Measurements from ENCODE around the gene EPS8L3.

Gene EPS8L3

DNA sequence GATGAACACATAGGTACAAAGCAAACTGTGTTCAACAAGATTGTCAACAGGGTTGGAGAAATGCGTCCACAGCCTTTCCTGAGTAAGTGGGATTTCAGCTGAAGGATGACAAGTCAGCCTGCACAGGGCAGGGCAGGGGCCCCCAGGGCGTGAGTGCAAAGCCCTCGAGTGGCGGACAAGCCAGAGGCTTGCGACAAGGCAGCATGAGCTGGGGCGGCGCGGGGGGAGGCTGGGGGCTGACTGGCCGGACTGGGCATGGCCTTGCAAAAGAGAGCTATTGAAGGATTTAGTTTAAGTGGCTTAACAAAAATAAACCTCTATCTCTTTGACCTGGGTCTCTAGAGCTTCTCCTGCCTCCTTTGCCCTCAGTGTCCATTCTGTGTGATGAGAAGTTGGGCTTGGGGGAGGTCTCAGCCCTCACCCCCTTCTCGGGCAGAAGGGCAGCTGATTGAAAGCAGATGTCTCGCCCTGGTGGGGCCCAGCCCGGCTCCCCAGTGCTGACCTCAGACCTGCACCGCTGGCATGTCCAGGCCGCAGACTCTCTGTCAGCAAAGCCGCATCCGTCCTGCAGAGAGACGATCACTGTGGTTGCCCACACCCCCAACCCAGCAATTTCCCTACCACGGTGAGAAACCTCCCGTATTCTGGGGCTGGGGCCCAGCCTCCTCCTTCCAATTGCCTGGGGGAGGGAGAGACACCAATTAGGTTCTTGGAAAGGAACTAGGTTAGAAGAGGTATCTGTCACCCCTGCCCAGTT is 24.3 kb upstream of the EPS8L3 start:
- peaks cover 11% of the 10 kb centered on the region for H3K4me1 ChIP-seq (ENCODE audit: control insufficient read depth, low read depth, low read length)
- no peak overlapping the region for H3K23ac ChIP-seq (ENCODE audit: low read length)
- no peak overlapping the region for H3K56ac ChIP-seq (ENCODE audit: low read length)
- H3K79me1 ChIP-seq (ENCODE audit: low read length): no peaks in the 10 kb centered on the region
- no peaks in the 10 kb centered on the region for H3K27me3 ChIP-seq (ENCODE audit: insufficient read depth, low read length, poor library complexity)
- no peak overlapping the region for H2BK120ac ChIP-seq (ENCODE audit: low read depth, low read length)
- no peak overlapping the region for H3K18ac ChIP-seq (ENCODE audit: low read length)
- no peaks in the 10 kb centered on the region for H3K79me2 ChIP-seq (ENCODE audit: control insufficient read depth, insufficient read depth, low read length)
- no peak overlapping the region for H2BK15ac ChIP-seq (replicated peaks; ENCODE audit: low read depth)
- no peak for DNase-seq
- no peak overlapping the region for H3K4me2 ChIP-seq (ENCODE audit: low read length)
- H2AK5ac ChIP-seq (ENCODE audit: low read length): no peak overlapping the region
- no peak overlapping the region for H3K27ac ChIP-seq (ENCODE audit: low read depth, low read length)
- no peak overlapping the region for H3K4me3 ChIP-seq (ENCODE audit: low read length)
- H3K36me3 ChIP-seq (ENCODE audit: control insufficient read depth, insufficient read depth, low read length): no peaks in the 10 kb centered on the region
- no CpG with 5 or more reads among the region's 19 CpGs for WGBS (ENCODE audit: extremely low coverage, insufficient coverage, low lambda C conversion rate)
- H3K4ac ChIP-seq (ENCODE audit: low read depth, low read length): no peak overlapping the region
- no peak overlapping the region for H2BK5ac ChIP-seq (ENCODE audit: low read length)
- no peak overlapping the region for H3K9ac ChIP-seq (ENCODE audit: low read length)
- no peak overlapping the region for H4K8ac ChIP-seq (ENCODE audit: low read depth, low read length)
- no peak overlapping the region for H4K5ac ChIP-seq (ENCODE audit: low read length)

DNA sequence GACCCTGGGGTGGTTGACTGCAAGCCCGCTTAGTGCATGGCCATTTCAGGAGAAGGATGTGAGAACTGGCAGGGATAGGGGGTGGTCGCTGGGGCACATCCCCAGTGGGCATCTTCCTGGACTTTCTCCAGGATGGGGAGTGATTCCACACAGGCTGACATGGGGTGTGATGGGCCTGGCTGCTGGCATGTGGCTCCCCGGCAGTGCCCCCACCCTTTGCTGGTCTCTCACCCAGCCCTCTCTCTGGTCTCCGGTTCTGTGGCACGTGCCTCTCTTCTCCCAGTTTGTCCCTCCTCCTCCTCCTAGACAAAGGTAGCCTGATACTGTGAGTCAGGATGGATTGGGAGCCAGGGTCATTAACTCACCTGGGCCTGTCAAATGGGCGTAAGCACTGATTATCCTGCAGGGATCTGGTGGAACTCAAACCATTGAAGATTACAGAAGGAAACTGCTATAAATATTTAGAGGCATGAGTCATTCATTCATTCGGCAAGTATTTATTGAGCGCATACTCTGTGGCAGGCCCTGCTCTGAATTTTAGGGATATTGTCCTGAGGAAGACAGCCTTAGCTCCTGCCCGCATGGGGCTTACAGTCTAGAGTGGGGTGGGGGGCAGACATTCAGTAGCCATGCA is 23.6 kb upstream of the EPS8L3 start:
- peaks cover 9% of the 10 kb centered on the region for H3K4me1 ChIP-seq (ENCODE audit: control insufficient read depth, low read depth, low read length)
- H4K8ac ChIP-seq (ENCODE audit: low read depth, low read length): no peak overlapping the region
- H2BK5ac ChIP-seq (ENCODE audit: low read length): no peak overlapping the region
- no peak overlapping the region for H2BK15ac ChIP-seq (replicated peaks; ENCODE audit: low read depth)
- H3K56ac ChIP-seq (ENCODE audit: low read length): no peak overlapping the region
- H3K27me3 ChIP-seq (ENCODE audit: insufficient read depth, low read length, poor library complexity): no peaks in the 10 kb centered on the region
- no CpG with 5 or more reads among the region's 9 CpGs for WGBS (ENCODE audit: extremely low coverage, insufficient coverage, low lambda C conversion rate)
- no peak overlapping the region for H4K5ac ChIP-seq (ENCODE audit: low read length)
- no peaks in the 10 kb centered on the region for H3K79me2 ChIP-seq (ENCODE audit: control insufficient read depth, insufficient read depth, low read length)
- H3K4ac ChIP-seq (ENCODE audit: low read depth, low read length): no peak overlapping the region
- no peak overlapping the region for H3K27ac ChIP-seq (ENCODE audit: low read depth, low read length)
- no peaks in the 10 kb centered on the region for H3K36me3 ChIP-seq (ENCODE audit: control insufficient read depth, insufficient read depth, low read length)
- H3K9ac ChIP-seq (ENCODE audit: low read length): no peak overlapping the region
- no peak overlapping the region for H2AK5ac ChIP-seq (ENCODE audit: low read length)
- H3K4me3 ChIP-seq (ENCODE audit: low read length): no peak overlapping the region
- H3K18ac ChIP-seq (ENCODE audit: low read length): no peak overlapping the region
- no peak overlapping the region for H3K23ac ChIP-seq (ENCODE audit: low read length)
- DNase-seq: no peak
- no peaks in the 10 kb centered on the region for H3K79me1 ChIP-seq (ENCODE audit: low read length)
- H2BK120ac ChIP-seq (ENCODE audit: low read depth, low read length): no peak overlapping the region
- H3K4me2 ChIP-seq (ENCODE audit: low read length): no peak overlapping the region

DNA sequence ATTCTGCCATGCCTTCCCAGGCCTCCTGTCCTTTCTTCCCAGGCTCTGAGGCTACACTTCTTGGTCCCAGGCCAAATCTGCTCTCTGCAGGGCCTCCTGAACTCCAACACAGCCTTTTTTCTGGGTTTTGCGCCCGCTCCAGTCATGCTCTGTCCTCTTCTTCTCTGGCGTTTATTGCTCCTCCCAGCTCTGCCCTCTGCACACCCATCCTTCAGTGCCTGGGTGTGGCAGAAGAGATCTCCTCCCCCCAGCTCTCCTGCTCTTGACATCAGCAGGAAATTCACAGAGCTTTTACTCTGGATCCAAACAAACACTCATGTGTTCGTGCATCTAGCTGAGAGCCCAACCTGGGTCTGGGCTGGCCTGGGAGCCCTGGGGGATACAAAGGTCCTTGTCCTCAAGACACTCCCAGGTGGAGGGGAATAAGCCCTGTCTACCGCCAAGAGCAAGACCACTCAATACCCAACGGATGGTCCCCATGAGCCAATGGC is 22.9 kb upstream of the EPS8L3 start:
- Histone ChIP-seq H3K27me3 (ENCODE audit: insufficient read depth, low read length, poor library complexity) (no peaks in the 10 kb centered on the region), H2BK15ac (replicated peaks; ENCODE audit: low read depth) (no peak overlapping the region), H2BK5ac (ENCODE audit: low read length) (no peak overlapping the region), H3K36me3 (ENCODE audit: control insufficient read depth, insufficient read depth, low read length) (no peaks in the 10 kb centered on the region), H3K9ac (ENCODE audit: low read length) (no peak overlapping the region), H3K27ac (ENCODE audit: low read depth, low read length) (no peak overlapping the region), H3K79me1 (ENCODE audit: low read length) (no peaks in the 10 kb centered on the region), H3K56ac (ENCODE audit: low read length) (no peak overlapping the region), H3K23ac (ENCODE audit: low read length) (no peak overlapping the region), H3K4me3 (ENCODE audit: low read length) (no peak overlapping the region), H4K8ac (ENCODE audit: low read depth, low read length) (no peak overlapping the region), H4K5ac (ENCODE audit: low read length) (no peak overlapping the region), H3K79me2 (ENCODE audit: control insufficient read depth, insufficient read depth, low read length) (no peaks in the 10 kb centered on the region), H3K4me2 (ENCODE audit: low read length) (no peak overlapping the region), H3K18ac (ENCODE audit: low read length) (no peak overlapping the region), H2BK120ac (ENCODE audit: low read depth, low read length) (no peak overlapping the region), H3K4ac (ENCODE audit: low read depth, low read length) (no peak overlapping the region), H2AK5ac (ENCODE audit: low read length) (no peak overlapping the region), H3K4me1 (ENCODE audit: control insufficient read depth, low read depth, low read length) (peaks cover 5% of the 10 kb centered on the region)
- no peak for DNase-seq
- WGBS (ENCODE audit: extremely low coverage, insufficient coverage, low lambda C conversion rate): no CpG with 5 or more reads among the region's 6 CpGs

DNA sequence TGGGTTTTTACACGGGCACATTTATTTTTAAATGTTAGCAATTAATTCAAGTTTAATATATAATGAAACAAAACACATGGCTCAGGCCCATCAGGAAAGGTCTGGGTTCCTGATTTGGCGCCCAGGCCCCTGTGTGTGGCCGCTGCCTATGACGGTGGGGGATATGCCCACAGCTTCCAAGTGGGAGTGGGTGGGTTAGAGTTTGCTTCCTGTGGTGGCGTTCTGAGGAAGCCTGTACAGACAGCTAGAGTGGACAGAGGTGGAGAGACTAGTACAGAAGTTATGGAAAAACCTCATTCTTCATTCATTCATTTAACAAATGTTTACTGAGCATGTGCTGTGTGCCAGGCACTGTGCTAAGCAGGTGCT is 22.4 kb upstream of the EPS8L3 start:
- peaks cover 3% of the 10 kb centered on the region for H3K4me1 ChIP-seq (ENCODE audit: control insufficient read depth, low read depth, low read length)
- H3K79me2 ChIP-seq (ENCODE audit: control insufficient read depth, insufficient read depth, low read length): no peaks in the 10 kb centered on the region
- H3K4me2 ChIP-seq (ENCODE audit: low read length): no peak overlapping the region
- H3K27ac ChIP-seq (ENCODE audit: low read depth, low read length): no peak overlapping the region
- H2BK15ac ChIP-seq (replicated peaks; ENCODE audit: low read depth): no peak overlapping the region
- H4K8ac ChIP-seq (ENCODE audit: low read depth, low read length): no peak overlapping the region
- no peak overlapping the region for H3K9ac ChIP-seq (ENCODE audit: low read length)
- H3K23ac ChIP-seq (ENCODE audit: low read length): no peak overlapping the region
- no peak overlapping the region for H4K5ac ChIP-seq (ENCODE audit: low read length)
- no peak overlapping the region for H3K18ac ChIP-seq (ENCODE audit: low read length)
- no peak for DNase-seq
- H2BK120ac ChIP-seq (ENCODE audit: low read depth, low read length): no peak overlapping the region
- no peaks in the 10 kb centered on the region for H3K27me3 ChIP-seq (ENCODE audit: insufficient read depth, low read length, poor library complexity)
- no peak overlapping the region for H3K4ac ChIP-seq (ENCODE audit: low read depth, low read length)
- H2BK5ac ChIP-seq (ENCODE audit: low read length): no peak overlapping the region
- H3K56ac ChIP-seq (ENCODE audit: low read length): no peak overlapping the region
- no peak overlapping the region for H3K4me3 ChIP-seq (ENCODE audit: low read length)
- H3K36me3 ChIP-seq (ENCODE audit: control insufficient read depth, insufficient read depth, low read length): no peaks in the 10 kb centered on the region
- WGBS (ENCODE audit: extremely low coverage, insufficient coverage, low lambda C conversion rate): no CpG with 5 or more reads among the region's 5 CpGs
- no peak overlapping the region for H2AK5ac ChIP-seq (ENCODE audit: low read length)
- H3K79me1 ChIP-seq (ENCODE audit: low read length): no peaks in the 10 kb centered on the region

DNA sequence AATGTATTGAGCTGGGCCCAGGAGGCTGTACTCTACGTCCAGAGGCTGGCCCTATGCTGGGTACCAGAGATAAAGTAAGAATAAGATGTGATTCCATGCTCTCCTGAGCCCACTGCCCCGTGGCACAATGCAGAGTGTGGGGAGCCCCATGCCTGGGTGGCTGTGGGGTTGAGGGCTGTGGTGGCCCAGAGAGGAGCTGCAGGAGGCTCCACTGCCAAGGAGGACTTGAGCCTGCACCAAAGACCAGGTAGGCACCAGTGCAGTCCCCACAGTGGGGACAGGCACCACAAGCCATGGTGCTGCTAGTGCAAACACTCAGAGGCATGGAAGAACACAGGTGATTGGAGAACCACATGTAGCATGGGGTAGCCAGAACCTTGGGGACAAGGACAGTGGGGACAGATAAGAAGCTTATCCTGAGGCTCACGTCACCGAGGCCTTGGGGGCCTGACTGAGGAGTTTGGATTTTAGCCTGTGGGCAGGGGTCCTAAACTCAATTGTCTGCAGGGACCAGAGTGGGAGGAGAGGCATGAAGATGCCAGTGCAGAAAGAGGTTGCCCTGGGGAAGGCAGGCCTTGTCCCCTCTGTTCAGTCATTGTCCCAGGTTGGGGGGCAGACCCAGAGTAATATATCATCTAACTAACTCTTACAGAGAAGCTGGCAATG is 21.9 kb upstream of the EPS8L3 start:
- Histone ChIP-seq H3K9ac (ENCODE audit: low read length) (no peak overlapping the region), H3K27me3 (ENCODE audit: insufficient read depth, low read length, poor library complexity) (no peaks in the 10 kb centered on the region), H2BK5ac (ENCODE audit: low read length) (no peak overlapping the region), H4K5ac (ENCODE audit: low read length) (no peak overlapping the region), H4K8ac (ENCODE audit: low read depth, low read length) (no peak overlapping the region), H3K56ac (ENCODE audit: low read length) (no peak overlapping the region), H3K4me1 (ENCODE audit: control insufficient read depth, low read depth, low read length) (peaks cover 3% of the 10 kb centered on the region), H2BK15ac (replicated peaks; ENCODE audit: low read depth) (no peak overlapping the region), H3K4me2 (ENCODE audit: low read length) (no peak overlapping the region), H3K18ac (ENCODE audit: low read length) (no peak overlapping the region), H3K4me3 (ENCODE audit: low read length) (no peak overlapping the region), H3K79me1 (ENCODE audit: low read length) (no peaks in the 10 kb centered on the region), H3K4ac (ENCODE audit: low read depth, low read length) (no peak overlapping the region), H3K23ac (ENCODE audit: low read length) (no peak overlapping the region), H3K27ac (ENCODE audit: low read depth, low read length) (no peak overlapping the region), H2AK5ac (ENCODE audit: low read length) (no peak overlapping the region), H3K79me2 (ENCODE audit: control insufficient read depth, insufficient read depth, low read length) (no peaks in the 10 kb centered on the region), H3K36me3 (ENCODE audit: control insufficient read depth, insufficient read depth, low read length) (no peaks in the 10 kb centered on the region), H2BK120ac (ENCODE audit: low read depth, low read length) (no peak overlapping the region)
- no CpG with 5 or more reads among the region's 4 CpGs for WGBS (ENCODE audit: extremely low coverage, insufficient coverage, low lambda C conversion rate)
- DNase-seq: no peak
